ENCODE results near the gene ADAMTS10.
"Not testable (repeated sequence)": the region's sequence is repeated elsewhere in the genome, so short reads cannot be mapped to it uniquely, and the experiment has no call there.

ADAMTS10 gene

DNA sequence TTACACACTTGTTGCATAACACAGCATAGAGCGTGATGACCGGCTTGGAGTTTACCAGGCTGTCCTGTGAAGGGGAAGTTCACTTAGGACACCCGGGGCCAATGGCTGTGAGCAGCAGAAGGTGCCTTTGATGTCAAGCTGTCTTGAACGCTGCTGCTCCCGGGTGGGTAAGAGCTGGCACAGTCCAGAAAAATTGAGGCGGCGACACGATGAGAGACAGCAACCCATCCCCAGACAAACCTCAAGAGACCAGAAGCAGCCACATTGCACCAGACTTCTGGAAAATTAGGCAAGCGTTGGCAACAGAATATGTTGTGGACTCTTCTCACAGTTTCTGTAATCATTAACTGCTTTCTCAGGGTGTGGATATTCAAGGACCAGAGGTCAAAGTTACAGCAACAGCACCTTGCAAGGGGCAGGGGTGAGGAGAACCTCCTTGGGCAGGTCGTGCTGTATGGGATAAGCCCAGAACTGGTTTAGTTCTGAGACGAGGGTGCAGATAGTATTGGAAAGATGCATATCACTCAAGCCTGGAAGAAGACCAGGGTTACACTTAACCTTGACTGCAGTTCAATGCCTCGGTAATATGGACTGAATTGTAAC lies 30.0 kb upstream of the ADAMTS10 start:
- Histone ChIP-seq H3K36me3 (ENCODE audit: insufficient read depth, low read length) (no peaks in the 10 kb centered on the region), H3K4me1 (ENCODE audit: insufficient read depth, low read length) (no peaks in the 10 kb centered on the region), H3K27ac (ENCODE audit: low read depth, low read length) (no peak overlapping the region), H3K4me3 (ENCODE audit: low read depth in 1 of 2, low read length in 2 of 2) (no peak overlapping the region), H3K9ac (ENCODE audit: low read length) (no peak overlapping the region), H3K9me3 (ENCODE audit: low read length) (no peaks in the 10 kb centered on the region), H3K27me3 (ENCODE audit: control insufficient read depth in 1 of 2, insufficient read depth in 2 of 2, low read length in 2 of 2) (no peaks in the 10 kb centered on the region)

GRCh38 chr19:8639821-8640401 lies 29.4 kb upstream of the ADAMTS10 start:
- no peaks in the 10 kb centered on the region for H3K36me3 ChIP-seq (ENCODE audit: insufficient read depth, low read length)
- H3K4me3 ChIP-seq (ENCODE audit: low read depth in 1 of 2, low read length in 2 of 2): no peak overlapping the region
- no peaks in the 10 kb centered on the region for H3K9me3 ChIP-seq (ENCODE audit: low read length)
- no peaks in the 10 kb centered on the region for H3K4me1 ChIP-seq (ENCODE audit: insufficient read depth, low read length)
- no peak overlapping the region for H3K9ac ChIP-seq (ENCODE audit: low read length)
- H3K27me3 ChIP-seq (ENCODE audit: control insufficient read depth in 1 of 2, insufficient read depth in 2 of 2, low read length in 2 of 2): no peaks in the 10 kb centered on the region
- H3K27ac ChIP-seq (ENCODE audit: low read depth, low read length): no peak overlapping the region

- Histone ChIP-seq H3K9ac (ENCODE audit: low read length) (no peak overlapping the region), H3K27ac (ENCODE audit: low read depth, low read length) (no peak overlapping the region), H3K9me3 (ENCODE audit: low read length) (no peaks in the 10 kb centered on the region), H3K4me3 (ENCODE audit: low read depth in 1 of 2, low read length in 2 of 2) (no peak overlapping the region), H3K36me3 (ENCODE audit: insufficient read depth, low read length) (no peaks in the 10 kb centered on the region), H3K4me1 (ENCODE audit: insufficient read depth, low read length) (no peaks in the 10 kb centered on the region), H3K27me3 (ENCODE audit: control insufficient read depth in 1 of 2, insufficient read depth in 2 of 2, low read length in 2 of 2) (no peaks in the 10 kb centered on the region)
Observed at GRCh38 chr19:8638078-8638619, 27.6 kb upstream of the ADAMTS10 start.

DNA sequence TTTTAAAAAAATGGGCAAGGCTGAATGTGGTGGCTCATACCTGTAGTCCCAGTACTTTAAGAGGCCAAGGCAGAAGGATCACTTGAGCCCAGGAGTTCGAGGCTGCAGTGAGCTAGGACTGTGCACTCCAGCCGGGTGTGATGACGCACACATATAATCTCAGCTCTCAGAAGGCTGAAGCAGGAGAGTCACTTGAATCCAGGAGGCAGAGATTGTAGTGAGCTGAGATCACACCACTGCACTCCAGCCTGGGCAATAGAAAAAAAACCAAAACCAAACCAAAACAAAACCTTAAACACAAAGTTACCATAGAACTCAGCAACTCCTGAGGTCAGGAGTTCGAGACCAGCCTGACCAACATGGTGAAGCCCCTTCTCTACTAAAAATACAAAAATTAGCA lies 26.6 kb upstream of the ADAMTS10 start:
- H3K9ac ChIP-seq (ENCODE audit: low read length); H3K27me3 ChIP-seq (ENCODE audit: control insufficient read depth in 1 of 2, insufficient read depth in 2 of 2, low read length in 2 of 2); H3K4me3 ChIP-seq (ENCODE audit: low read depth in 1 of 2, low read length in 2 of 2); H3K9me3 ChIP-seq (ENCODE audit: low read length); H3K27ac ChIP-seq (ENCODE audit: low read depth, low read length); H3K4me1 ChIP-seq (ENCODE audit: insufficient read depth, low read length); H3K36me3 ChIP-seq (ENCODE audit: insufficient read depth, low read length): not testable (repeated sequence)

DNA sequence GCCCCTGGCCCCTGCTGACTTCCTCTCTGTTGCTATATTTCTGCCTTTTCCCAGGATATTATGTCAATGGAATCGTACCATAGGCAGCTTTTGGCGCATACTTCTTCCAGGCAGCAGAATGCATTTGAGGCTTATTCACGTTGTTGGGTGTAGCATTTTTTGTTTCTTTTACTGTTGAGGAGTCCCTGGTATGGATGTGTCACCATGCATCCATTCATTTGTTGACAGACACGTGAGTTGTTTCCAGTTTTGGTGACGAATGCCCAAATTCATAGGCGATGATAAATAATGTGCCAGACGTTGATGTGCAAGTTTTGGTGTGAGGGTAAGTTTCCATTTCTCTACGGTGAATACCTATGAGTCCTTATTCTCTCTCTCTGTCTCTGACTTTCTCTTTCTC lies 24.9 kb upstream of the ADAMTS10 start:
- Histone ChIP-seq H3K4me3 (ENCODE audit: low read depth in 1 of 2, low read length in 2 of 2) (no peak overlapping the region), H3K36me3 (ENCODE audit: insufficient read depth, low read length) (no peaks in the 10 kb centered on the region), H3K9me3 (ENCODE audit: low read length) (no peaks in the 10 kb centered on the region), H3K27me3 (ENCODE audit: control insufficient read depth in 1 of 2, insufficient read depth in 2 of 2, low read length in 2 of 2) (no peaks in the 10 kb centered on the region), H3K27ac (ENCODE audit: low read depth, low read length) (no peak overlapping the region), H3K9ac (ENCODE audit: low read length) (no peak overlapping the region), H3K4me1 (ENCODE audit: insufficient read depth, low read length) (no peaks in the 10 kb centered on the region)

- no peak overlapping the region for H3K27ac ChIP-seq (ENCODE audit: low read depth, low read length)
Observed at GRCh38 chr19:8631425-8631819, 20.9 kb upstream of the ADAMTS10 start.

DNA sequence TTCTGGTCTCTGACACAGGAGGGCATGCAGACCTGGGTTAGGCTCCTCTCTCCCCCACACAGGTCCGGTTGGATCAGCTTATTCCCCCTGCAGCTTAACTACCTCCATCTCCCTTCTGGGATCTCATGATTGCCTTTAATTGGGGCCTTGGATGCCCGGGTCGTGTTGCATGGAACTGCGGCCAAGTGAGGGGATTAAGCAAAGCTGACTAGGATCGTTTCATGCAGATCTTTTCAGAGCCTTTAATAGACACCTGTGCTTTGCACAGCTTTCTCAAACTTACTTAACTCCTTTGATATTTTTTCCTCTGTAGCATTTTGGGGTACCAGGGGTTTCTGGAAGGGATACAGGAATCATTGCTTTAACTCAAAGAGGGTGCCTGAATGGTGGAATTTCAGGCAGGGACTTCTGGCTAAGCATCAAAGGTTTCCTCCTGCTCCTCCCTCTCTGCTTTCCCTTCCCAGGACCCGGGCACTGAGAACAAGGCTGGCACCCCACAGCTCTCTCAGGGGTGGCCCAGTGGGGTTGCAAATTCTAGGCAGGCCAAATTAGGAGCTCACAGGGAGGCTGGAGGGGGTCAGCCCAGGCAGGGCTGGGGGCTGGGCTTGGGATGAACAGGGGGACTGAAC lies 20.4 kb upstream of the ADAMTS10 start:
- Histone ChIP-seq H3K9ac (ENCODE audit: low read length) (no peak overlapping the region), H3K4me3 (ENCODE audit: low read depth in 1 of 2, low read length in 2 of 2) (no peak overlapping the region), H3K27me3 (ENCODE audit: control insufficient read depth in 1 of 2, insufficient read depth in 2 of 2, low read length in 2 of 2) (no peaks in the 10 kb centered on the region), H3K36me3 (ENCODE audit: insufficient read depth, low read length) (no peaks in the 10 kb centered on the region), H3K9me3 (ENCODE audit: low read length) (no peaks in the 10 kb centered on the region), H3K27ac (ENCODE audit: low read depth, low read length) (no peak overlapping the region), H3K4me1 (ENCODE audit: insufficient read depth, low read length) (no peaks in the 10 kb centered on the region)

More at GRCh38 chr19:8631425-8631819, 20.9 kb upstream of the ADAMTS10 start:
- Histone ChIP-seq H3K36me3 (ENCODE audit: insufficient read depth, low read length) (no peaks in the 10 kb centered on the region), H3K4me3 (ENCODE audit: low read depth in 1 of 2, low read length in 2 of 2) (no peak overlapping the region), H3K27me3 (ENCODE audit: control insufficient read depth in 1 of 2, insufficient read depth in 2 of 2, low read length in 2 of 2) (no peaks in the 10 kb centered on the region), H3K9ac (ENCODE audit: low read length) (no peak overlapping the region), H3K9me3 (ENCODE audit: low read length) (no peaks in the 10 kb centered on the region), H3K4me1 (ENCODE audit: insufficient read depth, low read length) (no peaks in the 10 kb centered on the region)

DNA sequence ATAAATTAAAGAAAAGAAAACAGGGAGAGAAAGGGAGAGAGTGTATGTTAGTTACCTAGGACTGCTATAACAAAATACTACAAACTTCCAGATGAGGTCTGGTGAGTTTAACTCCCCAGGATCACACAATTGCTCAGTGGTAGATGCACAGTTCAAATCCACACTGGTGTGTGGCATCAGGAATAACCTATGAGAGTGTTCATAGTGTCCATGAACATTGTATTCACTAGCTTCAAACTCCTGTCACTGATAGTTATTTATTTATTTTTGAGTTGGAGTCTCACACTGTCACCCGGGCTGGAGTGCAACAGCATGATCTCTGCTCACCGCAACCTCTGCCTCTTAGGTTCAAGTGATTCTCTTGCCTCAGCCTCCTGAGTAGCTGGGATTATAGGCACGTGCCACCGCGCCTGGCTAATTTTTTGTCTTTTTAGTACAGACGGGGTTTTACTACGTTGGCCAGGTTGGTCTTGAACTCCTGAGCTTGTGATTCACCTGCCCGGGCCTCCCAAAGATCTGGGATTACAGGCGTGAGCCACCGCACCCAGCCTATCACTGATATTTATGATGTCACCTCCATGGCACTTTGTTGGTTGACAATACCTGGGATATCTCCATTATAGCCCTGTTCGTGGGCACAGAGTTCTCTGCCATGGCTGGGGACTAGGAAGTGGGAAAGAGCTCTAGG lies 19.6 kb upstream of the ADAMTS10 start, which contains the start of gene NFILZ:
Gene NFILZ, plus strand, starts transcription at position 638 of the 688 bp plus-strand sequence. CDS start 46,133 bp downstream, outside the sequence.
- H3K27me3 ChIP-seq (ENCODE audit: control insufficient read depth in 1 of 2, insufficient read depth in 2 of 2, low read length in 2 of 2): no peaks in the 10 kb centered on the region
- no peak within 1 kb of the TSS for H3K4me3 ChIP-seq (ENCODE audit: low read depth in 1 of 2, low read length in 2 of 2)
- no peak within 1 kb of the TSS for H3K9ac ChIP-seq (ENCODE audit: low read length)
- no peaks in the 10 kb centered on the region for H3K36me3 ChIP-seq (ENCODE audit: insufficient read depth, low read length)
- no peaks in the 10 kb centered on the region for H3K4me1 ChIP-seq (ENCODE audit: insufficient read depth, low read length)
- no peaks in the 10 kb centered on the region for H3K9me3 ChIP-seq (ENCODE audit: low read length)
- H3K27ac ChIP-seq (ENCODE audit: low read depth, low read length): no peak within 1 kb of the TSS

- Histone ChIP-seq H3K36me3 (ENCODE audit: insufficient read depth, low read length) (no peaks in the 10 kb centered on the region), H3K4me3 (ENCODE audit: low read depth in 1 of 2, low read length in 2 of 2) (no peak overlapping the region), H3K9ac (ENCODE audit: low read length) (no peak overlapping the region), H3K9me3 (ENCODE audit: low read length) (no peaks in the 10 kb centered on the region), H3K27me3 (ENCODE audit: control insufficient read depth in 1 of 2, insufficient read depth in 2 of 2, low read length in 2 of 2) (no peaks in the 10 kb centered on the region), H3K4me1 (ENCODE audit: insufficient read depth, low read length) (no peaks in the 10 kb centered on the region), H3K27ac (ENCODE audit: low read depth, low read length) (no peak overlapping the region)
Observed at GRCh38 chr19:8629184-8629583, 18.7 kb upstream of the ADAMTS10 start.

GRCh38 chr19:8626842-8627241 lies 16.3 kb upstream of the ADAMTS10 start:
- no peak overlapping the region for H3K9ac ChIP-seq (ENCODE audit: low read length)
- no peaks in the 10 kb centered on the region for H3K27me3 ChIP-seq (ENCODE audit: control insufficient read depth in 1 of 2, insufficient read depth in 2 of 2, low read length in 2 of 2)
- no peaks in the 10 kb centered on the region for H3K36me3 ChIP-seq (ENCODE audit: insufficient read depth, low read length)
- no peak overlapping the region for H3K4me3 ChIP-seq (ENCODE audit: low read depth in 1 of 2, low read length in 2 of 2)
- no peaks in the 10 kb centered on the region for H3K9me3 ChIP-seq (ENCODE audit: low read length)
- no peaks in the 10 kb centered on the region for H3K4me1 ChIP-seq (ENCODE audit: insufficient read depth, low read length)
- no peak overlapping the region for H3K27ac ChIP-seq (ENCODE audit: low read depth, low read length)

GRCh38 chr19:8622886-8623285 lies 12.4 kb upstream of the ADAMTS10 start:
- not testable (repeated sequence) for H3K27me3 ChIP-seq (ENCODE audit: control insufficient read depth in 1 of 2, insufficient read depth in 2 of 2, low read length in 2 of 2); H3K9ac ChIP-seq (ENCODE audit: low read length); H3K27ac ChIP-seq (ENCODE audit: low read depth, low read length); H3K36me3 ChIP-seq (ENCODE audit: insufficient read depth, low read length); H3K4me3 ChIP-seq (ENCODE audit: low read depth in 1 of 2, low read length in 2 of 2); H3K9me3 ChIP-seq (ENCODE audit: low read length); H3K4me1 ChIP-seq (ENCODE audit: insufficient read depth, low read length)
